ENCODE data around the gene SMIM21. TPM values are rescaled to one million over a fixed set of nuclear protein-coding genes. Genes with fewer than 3 reads are reported as not detected.
A peak's percentile ranks its signal among the peaks of the same experiment; 100 is the strongest.

The SMIM21 gene
- total RNA-seq, 3 donors from 2014 or later: not detected

GRCh38 chr18:75407468-75408437 lies 19.8 kb downstream of the SMIM21 start:
- Histone ChIP-seq H3K4me3 (peak overlapping the region in 2 of 3 donors; percentile 1 to 37), H3K36me3 (no peaks in the 10 kb centered on the region), H3K27me3 (no peaks in the 10 kb centered on the region), H3K4me1 (no peaks in the 10 kb centered on the region), H3K27ac (no peak overlapping the region), H3K9me3 (no peaks in the 10 kb centered on the region)
- DNase-seq (ENCODE audit: low spot score in 2 of 2): no peak
- intact Hi-C loops (cut with DNase I; ENCODE audit: low total_unique reads): no loop called here
- TF ChIP-seq POLR2A (IDR thresholded peaks at IDR 0.05): no peak
- no peak for TF ChIP-seq POLR2AphosphoS5 (IDR thresholded peaks at IDR 0.05)
- no peak for TF ChIP-seq CTCF (IDR thresholded peaks at IDR 0.05)

GRCh38 chr18:75406491-75407445 lies 20.7 kb downstream of the SMIM21 start:
- no peak for DNase-seq (ENCODE audit: low spot score in 2 of 2)
- Histone ChIP-seq H3K27me3 (no peaks in the 10 kb centered on the region), H3K36me3 (no peaks in the 10 kb centered on the region), H3K4me1 (no peaks in the 10 kb centered on the region), H3K9me3 (no peaks in the 10 kb centered on the region), H3K4me3 (peak overlapping the region in 2 of 3 donors; percentile 1 to 37), H3K27ac (no peak overlapping the region)
- TF ChIP-seq POLR2A (IDR thresholded peaks at IDR 0.05): no peak
- TF ChIP-seq CTCF (IDR thresholded peaks at IDR 0.05): no peak
- TF ChIP-seq POLR2AphosphoS5 (IDR thresholded peaks at IDR 0.05): no peak
- intact Hi-C loops (cut with DNase I; ENCODE audit: low total_unique reads): no loop called here

- no peaks in the 10 kb centered on the region for H3K9me3 ChIP-seq
- intact Hi-C loops (cut with DNase I; ENCODE audit: low total_unique reads): no loop called here
- H3K27ac ChIP-seq: no peak overlapping the region
- no peaks in the 10 kb centered on the region for H3K36me3 ChIP-seq
- H3K4me3 ChIP-seq: no peak overlapping the region
- H3K27me3 ChIP-seq: no peaks in the 10 kb centered on the region
- H3K4me1 ChIP-seq: no peaks in the 10 kb centered on the region
- DNase-seq (ENCODE audit: low spot score in 2 of 2): no peak
- TF ChIP-seq POLR2A (IDR thresholded peaks at IDR 0.05): no peak
- TF ChIP-seq POLR2AphosphoS5 (IDR thresholded peaks at IDR 0.05): no peak
- TF ChIP-seq CTCF (IDR thresholded peaks at IDR 0.05): no peak
Observed at GRCh38 chr18:75405351-75405750, 22.2 kb downstream of the SMIM21 start.

- no peak overlapping the region for H3K4me3 ChIP-seq
- H3K27me3 ChIP-seq: no peaks in the 10 kb centered on the region
- H3K4me1 ChIP-seq: no peaks in the 10 kb centered on the region
- H3K27ac ChIP-seq: no peak overlapping the region
- H3K36me3 ChIP-seq: no peaks in the 10 kb centered on the region
- no peak for DNase-seq (ENCODE audit: low spot score in 2 of 2)
- TF ChIP-seq POLR2AphosphoS5 (IDR thresholded peaks at IDR 0.05) (no peak), POLR2A (IDR thresholded peaks at IDR 0.05) (no peak), CTCF (IDR thresholded peaks at IDR 0.05) (no peak)
- intact Hi-C loops (cut with DNase I; ENCODE audit: low total_unique reads): no loop called here
- no peaks in the 10 kb centered on the region for H3K9me3 ChIP-seq
Observed at GRCh38 chr18:75400366-75400765, 27.1 kb downstream of the SMIM21 start.

All from breast epithelium (tissue), 4 donors.